ENCODE results near the gene ATG14.

The ATG14 gene

GRCh38 chr14:55441286-55441685 lies 29.7 kb upstream of the ATG14 start (continued):
- TF ChIP-seq ARNTL (CRISPR knock-in tag; IDR thresholded peaks at IDR 0.05; ENCODE audit: borderline replicate concordance, low read depth) (no peak), ZFP30 (CRISPR knock-in tag; IDR thresholded peaks at IDR 0.05) (no peak), SNAI2 (CRISPR knock-in tag; IDR thresholded peaks at IDR 0.05) (no peak), ISL1 (CRISPR knock-in tag; IDR thresholded peaks at IDR 0.05) (no peak), RARB (CRISPR knock-in tag; IDR thresholded peaks at IDR 0.05) (no peak), GLIS3 (CRISPR knock-in tag; IDR thresholded peaks at IDR 0.05) (no peak), CSDC2 (CRISPR knock-in tag; IDR thresholded peaks at IDR 0.05) (no peak)

GRCh38 chr14:55440385-55440784 lies 28.8 kb upstream of the ATG14 start, which contains the start of gene TBPL2:
TBPL2 (minus strand) TSS chr14:55440616; CDS start chr14:55440449, 167 bp downstream.
- TF ChIP-seq ZC3H10 (CRISPR knock-in tag; IDR thresholded peaks at IDR 0.05) = no peak
- TF ChIP-seq ZNF565 (CRISPR knock-in tag; conservative IDR thresholded peaks at IDR 0.05; ENCODE audit: low read depth) = no peak
- no peak for TF ChIP-seq ESRRG (CRISPR knock-in tag; IDR thresholded peaks at IDR 0.05)
- no peak for TF ChIP-seq PATZ1 (CRISPR knock-in tag; IDR thresholded peaks at IDR 0.05; ENCODE audit: borderline replicate concordance)
- TF ChIP-seq ZNF8 (CRISPR knock-in tag; IDR thresholded peaks at IDR 0.05) = no peak
- no peak for TF ChIP-seq ZFP30 (CRISPR knock-in tag; IDR thresholded peaks at IDR 0.05)
- no peak for TF ChIP-seq GLIS3 (CRISPR knock-in tag; IDR thresholded peaks at IDR 0.05)
- TF ChIP-seq PPARA (CRISPR knock-in tag; IDR thresholded peaks at IDR 0.05; ENCODE audit: borderline replicate concordance) = no peak
- TF ChIP-seq CREB5 (CRISPR knock-in tag; IDR thresholded peaks at IDR 0.05; ENCODE audit: low read depth) = no peak
- no peak for TF ChIP-seq TCF4 (CRISPR knock-in tag; IDR thresholded peaks at IDR 0.05; ENCODE audit: borderline replicate concordance)
- no peak for TF ChIP-seq RARB (CRISPR knock-in tag; IDR thresholded peaks at IDR 0.05)
- TF ChIP-seq ZNF70 (CRISPR knock-in tag; IDR thresholded peaks at IDR 0.05) = no peak
- TF ChIP-seq TSHZ2 (CRISPR knock-in tag; IDR thresholded peaks at IDR 0.05) = no peak
- no peak for TF ChIP-seq TOX (CRISPR knock-in tag; IDR thresholded peaks at IDR 0.05; ENCODE audit: borderline replicate concordance)
- TF ChIP-seq ISL1 (CRISPR knock-in tag; IDR thresholded peaks at IDR 0.05) = no peak
- TF ChIP-seq CSDC2 (CRISPR knock-in tag; IDR thresholded peaks at IDR 0.05) = no peak
- no peak for TF ChIP-seq OSR1 (CRISPR knock-in tag; IDR thresholded peaks at IDR 0.05)
- TF ChIP-seq POU6F1 (CRISPR knock-in tag; IDR thresholded peaks at IDR 0.05; ENCODE audit: borderline replicate concordance, low read depth) = no peak
- TF ChIP-seq SNAI2 (CRISPR knock-in tag; IDR thresholded peaks at IDR 0.05) = no peak
- no peak for TF ChIP-seq CSRNP3 (CRISPR knock-in tag; IDR thresholded peaks at IDR 0.05)
- no peak; the same call in 2 of the 3 replicates for ATAC-seq

GRCh38 chr14:55438066-55438683 lies 26.5 kb upstream of the ATG14 start:
- ATAC-seq = peak; percentile 93
- no peak for TF ChIP-seq TSHZ2 (CRISPR knock-in tag; IDR thresholded peaks at IDR 0.05)
- TF ChIP-seq ARNTL (CRISPR knock-in tag; IDR thresholded peaks at IDR 0.05; ENCODE audit: borderline replicate concordance, low read depth) = no peak
- no peak for TF ChIP-seq ESRRG (CRISPR knock-in tag; IDR thresholded peaks at IDR 0.05)
- no peak for TF ChIP-seq PATZ1 (CRISPR knock-in tag; IDR thresholded peaks at IDR 0.05; ENCODE audit: borderline replicate concordance)
- no peak for TF ChIP-seq ZNF70 (CRISPR knock-in tag; IDR thresholded peaks at IDR 0.05)
- no peak for TF ChIP-seq CSDC2 (CRISPR knock-in tag; IDR thresholded peaks at IDR 0.05)
- TF ChIP-seq GLIS3 (CRISPR knock-in tag; IDR thresholded peaks at IDR 0.05) = no peak

All from SK-N-SH treated with all-trans-retinoic acid at 6 μM for 48 hours (cell line).